GM12801 (cell line): Measurements from ENCODE around the gene PADI2.

Experiments used
- TF ChIP-seq, protein P1 (sequence below): IDR thresholded peaks from one replicate; pipeline ENCODE4 v1.5.1; 2011; ENCODE audit warnings: control low read depth; ENCODE audit not compliant: insufficient read length; ENCODE audit errors: extremely low read depth

Gene PADI2

DNA sequence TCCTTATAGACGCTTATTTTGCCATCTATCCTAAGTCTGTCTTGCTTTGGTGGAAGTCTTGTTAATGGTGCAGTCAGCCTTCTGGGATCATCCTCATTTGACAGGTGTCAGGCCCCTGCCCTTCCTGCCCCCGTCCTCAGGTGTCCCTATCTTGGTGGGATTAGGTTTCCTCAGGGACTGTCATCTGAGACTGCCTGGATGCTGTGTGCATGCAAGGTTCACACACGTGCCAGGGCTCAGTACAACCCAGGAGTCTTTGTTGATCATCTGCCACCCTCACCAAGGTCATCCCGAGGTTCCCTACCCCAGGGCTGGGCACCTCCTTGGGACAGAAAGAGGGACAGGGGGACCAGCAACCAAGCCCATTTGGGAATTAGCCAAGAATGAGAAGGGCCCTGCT lies 18.0 kb downstream of the PADI2 start:
- TF ChIP-seq, protein P1, sequence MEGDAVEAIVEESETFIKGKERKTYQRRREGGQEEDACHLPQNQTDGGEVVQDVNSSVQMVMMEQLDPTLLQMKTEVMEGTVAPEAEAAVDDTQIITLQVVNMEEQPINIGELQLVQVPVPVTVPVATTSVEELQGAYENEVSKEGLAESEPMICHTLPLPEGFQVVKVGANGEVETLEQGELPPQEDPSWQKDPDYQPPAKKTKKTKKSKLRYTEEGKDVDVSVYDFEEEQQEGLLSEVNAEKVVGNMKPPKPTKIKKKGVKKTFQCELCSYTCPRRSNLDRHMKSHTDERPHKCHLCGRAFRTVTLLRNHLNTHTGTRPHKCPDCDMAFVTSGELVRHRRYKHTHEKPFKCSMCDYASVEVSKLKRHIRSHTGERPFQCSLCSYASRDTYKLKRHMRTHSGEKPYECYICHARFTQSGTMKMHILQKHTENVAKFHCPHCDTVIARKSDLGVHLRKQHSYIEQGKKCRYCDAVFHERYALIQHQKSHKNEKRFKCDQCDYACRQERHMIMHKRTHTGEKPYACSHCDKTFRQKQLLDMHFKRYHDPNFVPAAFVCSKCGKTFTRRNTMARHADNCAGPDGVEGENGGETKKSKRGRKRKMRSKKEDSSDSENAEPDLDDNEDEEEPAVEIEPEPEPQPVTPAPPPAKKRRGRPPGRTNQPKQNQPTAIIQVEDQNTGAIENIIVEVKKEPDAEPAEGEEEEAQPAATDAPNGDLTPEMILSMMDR = no peak

DNA sequence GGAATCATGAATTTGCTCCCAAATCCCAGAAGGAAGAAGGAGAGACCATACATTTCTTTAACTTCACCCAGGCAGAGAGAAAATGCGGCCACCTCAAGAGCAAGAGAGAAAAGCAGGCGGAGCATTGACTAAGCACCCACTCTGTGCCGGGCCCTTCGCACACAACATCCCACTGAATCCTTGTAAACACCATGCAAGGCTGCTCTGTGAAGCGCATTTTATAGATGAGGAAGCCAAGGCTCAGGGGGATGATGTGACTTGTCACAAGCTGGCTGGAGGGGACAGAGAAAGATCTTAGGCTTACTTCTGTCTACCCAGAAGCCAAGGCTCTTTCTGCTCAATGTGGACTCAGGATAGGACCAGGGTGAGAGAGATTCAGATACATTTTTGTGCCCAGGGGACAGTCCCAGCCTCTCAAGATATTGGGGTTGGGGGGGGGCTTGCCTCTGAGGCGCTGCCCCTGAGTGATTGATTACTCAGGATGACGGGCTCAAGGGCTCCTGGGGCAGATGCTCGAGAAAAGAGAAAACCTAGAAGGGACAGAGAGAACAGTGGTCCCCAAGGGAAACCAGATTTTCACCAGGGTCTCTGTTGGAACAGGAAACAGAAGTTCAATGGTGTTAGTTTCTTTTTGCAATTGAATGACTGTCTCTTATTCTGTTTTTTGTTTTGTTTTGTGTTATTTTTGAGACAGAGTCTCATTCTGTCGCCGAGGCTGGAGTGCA lies 19.5 kb downstream of the PADI2 start:
- TF ChIP-seq, protein P1 = no peak

DNA sequence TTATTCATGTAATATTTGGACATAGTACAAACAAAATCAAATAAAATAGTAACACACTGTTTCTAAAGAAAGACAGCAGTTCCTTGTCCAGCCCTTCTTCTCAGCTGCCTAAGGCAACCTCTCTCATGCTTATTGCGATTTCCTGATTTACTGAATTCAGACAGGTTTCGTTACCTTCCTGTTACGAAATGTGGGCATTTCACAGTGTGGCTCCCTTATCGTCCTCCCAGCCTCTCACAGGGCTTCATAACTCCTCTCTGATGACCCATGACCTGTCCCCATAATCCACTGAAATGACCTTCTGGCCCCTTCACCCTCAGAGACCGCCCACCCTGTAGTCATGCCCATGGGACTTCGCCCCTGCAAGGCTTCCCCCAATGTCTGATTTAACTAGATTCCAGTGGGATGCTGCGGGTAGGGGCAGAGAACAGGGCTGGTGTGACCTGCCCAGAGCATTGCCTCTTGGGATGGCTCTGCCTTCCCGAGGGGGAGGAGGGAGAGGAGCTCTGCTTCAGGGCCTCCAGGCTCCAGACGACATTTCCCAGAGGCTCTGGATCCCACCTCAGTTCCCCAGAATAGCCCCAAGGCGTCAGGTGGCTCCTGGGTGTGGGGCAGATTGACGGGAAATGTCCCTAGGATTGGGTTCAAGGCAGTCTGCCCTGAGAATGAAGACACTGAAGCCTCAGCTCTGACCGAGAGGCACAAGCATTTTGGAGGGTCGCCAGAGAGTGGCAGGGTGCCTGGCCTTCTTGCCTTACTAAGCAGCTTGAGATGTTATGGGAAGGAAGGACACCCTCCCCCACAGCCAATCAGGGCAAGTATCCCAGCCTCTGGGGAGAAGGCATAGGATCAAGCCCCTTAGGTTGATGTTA lies 20.6 kb downstream of the PADI2 start:
- TF ChIP-seq, protein P1 = no peak

DNA sequence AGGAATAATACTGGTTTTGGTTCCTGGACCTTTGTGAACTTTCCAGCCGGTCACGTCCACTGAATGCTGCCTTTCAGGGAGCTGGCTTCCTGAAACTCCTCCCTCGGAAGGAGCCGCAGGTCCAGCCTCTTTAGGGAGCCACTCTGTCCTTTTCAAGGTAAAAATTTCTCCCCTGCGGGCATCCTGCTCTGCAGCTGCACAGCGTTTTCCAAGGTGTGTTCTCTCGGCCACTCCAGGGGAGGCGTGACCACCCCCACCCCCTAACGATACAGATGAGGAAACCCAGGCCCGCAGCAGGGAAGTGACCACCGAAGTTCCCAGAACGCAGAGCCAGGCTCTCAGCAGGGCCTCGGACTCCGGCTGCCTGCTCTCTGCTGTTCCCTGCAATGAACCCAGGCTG lies 21.5 kb downstream of the PADI2 start:
- TF ChIP-seq, protein P1 = no peak

DNA sequence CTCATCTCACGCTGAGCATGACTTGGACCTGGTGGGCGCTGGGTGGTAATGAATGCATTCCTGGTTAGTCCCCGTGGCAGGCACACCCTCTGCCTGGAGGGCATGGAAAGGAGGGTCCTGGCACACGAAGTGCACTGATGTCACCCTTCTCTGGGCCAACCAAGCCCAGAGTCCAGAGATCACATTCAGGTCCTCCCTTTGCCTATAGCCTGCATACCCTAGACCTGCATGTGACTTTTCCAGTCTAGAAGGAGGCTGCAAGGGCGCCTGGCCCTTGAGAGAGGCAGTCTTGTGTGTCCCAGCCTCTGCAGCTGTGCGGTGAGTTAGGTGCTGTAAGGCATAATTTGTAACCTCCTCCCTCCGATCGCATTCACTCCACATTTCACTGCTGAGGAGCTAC lies 22.1 kb downstream of the PADI2 start:
- TF ChIP-seq, protein P1 = no peak

DNA sequence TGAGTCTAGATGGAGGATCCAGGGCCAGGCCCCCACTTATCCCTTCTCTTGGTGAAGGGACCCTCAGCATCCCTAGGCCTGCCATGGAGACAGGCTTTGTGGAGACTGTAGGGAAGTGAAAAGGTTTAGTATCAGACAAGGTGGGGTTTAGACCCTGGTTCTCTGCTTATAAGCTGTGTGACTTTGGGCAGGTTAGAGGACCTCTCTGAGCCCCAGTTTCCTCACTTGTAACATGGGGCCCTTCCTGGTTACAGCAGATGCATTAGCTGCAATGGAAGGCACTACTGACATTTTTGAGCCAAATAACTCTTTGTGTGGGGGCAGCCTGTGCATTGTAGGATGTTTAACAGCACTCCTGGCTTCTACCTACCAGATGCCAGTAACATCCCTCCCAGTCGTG lies 22.7 kb downstream of the PADI2 start:
- TF ChIP-seq, protein P1 = no peak

DNA sequence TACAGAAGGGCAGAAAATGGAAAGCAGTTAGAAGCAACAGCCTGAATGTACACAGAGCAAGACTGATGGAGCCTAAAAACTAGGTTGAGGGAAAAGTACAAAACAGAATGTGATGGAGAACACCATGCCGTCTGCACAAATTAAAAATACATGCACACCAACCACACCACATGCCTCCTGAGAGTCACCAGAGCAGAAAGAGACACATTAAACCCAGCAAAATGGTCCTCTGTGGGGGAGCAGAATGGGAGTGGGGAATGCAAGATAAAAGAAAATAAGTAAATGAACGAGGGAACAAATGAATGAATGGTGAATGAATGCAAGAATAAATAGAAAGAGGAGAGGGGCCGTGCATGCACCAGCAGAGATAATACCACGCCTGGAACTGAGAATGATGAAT lies 24.1 kb downstream of the PADI2 start:
- TF ChIP-seq, protein P1 = no peak
